HT-29 (cell line): ENCODE measurements around the gene SSX2IP. TPM values are rescaled to one million over a fixed set of nuclear protein-coding genes. Genes with fewer than 3 reads are reported as not detected.
"Not testable (repeated sequence)": the region's sequence is repeated elsewhere in the genome, so short reads cannot be mapped to it uniquely, and the experiment has no call there.

Experiments used
- DNase-seq: peaks from one replicate; pipeline ENCODE4 v3.0.0-alpha.2; 2015; ENCODE audit warnings: low spot score
- total RNA-seq: library from RNA; depleted of rRNA; stranded (reverse); fragments of >200 nt; shearing (Covaris generic); gene quantifications from 2 replicates; pipeline ENCODE4 v1.2.3, GENCODE V29; 2014

Gene SSX2IP
- total RNA-seq, 1 experiment from 2014 or later = 4.4 TPM

- DNase-seq = no peak
Measured at GRCh38 chr1:84677415-84678099, 12.7 kb downstream of the SSX2IP start.

GRCh38 chr1:84675631-84676030 is 14.6 kb downstream of the SSX2IP start:
- DNase-seq = no peak

- no peak for DNase-seq
Measured at GRCh38 chr1:84675106-84675505, 15.2 kb downstream of the SSX2IP start.

GRCh38 chr1:84674705-84675104 is 15.6 kb downstream of the SSX2IP start:
- DNase-seq = no peak

GRCh38 chr1:84674021-84674420 is 16.2 kb downstream of the SSX2IP start:
- DNase-seq = no peak

- no peak for DNase-seq
Measured at GRCh38 chr1:84672080-84672854, 18.0 kb downstream of the SSX2IP start.

GRCh38 chr1:84669831-84670230 is 20.4 kb downstream of the SSX2IP start:
- DNase-seq = no peak

- DNase-seq = peak; percentile 27
Measured at GRCh38 chr1:84668185-84668584, 22.1 kb downstream of the SSX2IP start.

GRCh38 chr1:84665703-84666317 is 24.5 kb downstream of the SSX2IP start:
- DNase-seq = no peak

- DNase-seq = peak; percentile 7
Measured at GRCh38 chr1:84653130-84653677, 37.1 kb downstream of the SSX2IP start.

- no peak for DNase-seq
Measured at GRCh38 chr1:84644472-84644871, 45.8 kb downstream of the SSX2IP start.

- DNase-seq = no peak
Measured at GRCh38 chr1:84643183-84643582, 47.1 kb downstream of the SSX2IP start.

- DNase-seq = no peak
Measured at GRCh38 chr1:84642774-84643173, 47.5 kb downstream of the SSX2IP start.

GRCh38 chr1:84639731-84640130 is 50.5 kb downstream of the SSX2IP start:
- DNase-seq = not testable (repeated sequence)

- no peak for DNase-seq
Measured at GRCh38 chr1:84635429-84635828, 54.8 kb downstream of the SSX2IP start.

GRCh38 chr1:84634536-84635205 is 55.6 kb downstream of the SSX2IP start:
- DNase-seq = no peak

GRCh38 chr1:84632673-84633434 is 57.4 kb downstream of the SSX2IP start:
- peak; percentile 33 for DNase-seq

GRCh38 chr1:84632137-84632536 is 58.1 kb downstream of the SSX2IP start:
- DNase-seq = no peak

GRCh38 chr1:84624876-84625275 is 65.4 kb downstream of the SSX2IP start:
- DNase-seq = no peak

- no peak for DNase-seq
Measured at GRCh38 chr1:84621553-84621952, 68.7 kb downstream of the SSX2IP start.

- peak; percentile 81 for DNase-seq
Measured at GRCh38 chr1:84620720-84621313, 69.4 kb downstream of the SSX2IP start.
